Ovary (tissue), 3 donors: ENCODE data around the gene SWT1.
"Not testable (repeated sequence)": the region's sequence is repeated elsewhere in the genome, so short reads cannot be mapped to it uniquely, and the experiment has no call there.

ENCODE experiments used
- CTCF ChIP-seq, 3 donors: fragments of 450-650 bp in 2 of 3; fragments of 200-600 bp in 1 of 3; IDR thresholded peaks; one replicate each; pipeline versions ENCODE4 v1.5.1 to v1.8.0; 2016 to 2022; ENCODE audit warnings: antibody characterized with exemption in 3 of 3, mild to moderate bottlenecking in 1 of 3
- POLR2A ChIP-seq: fragments of 450-650 bp; IDR thresholded peaks from one replicate; pipeline ENCODE4 v1.6.1; 2017; ENCODE audit warnings: antibody characterized with exemption, mild to moderate bottlenecking, moderate library complexity
- donor health status: DM: no; HTN: no; CAD: no.

- TF ChIP-seq CTCF (IDR thresholded peaks at IDR 0.05); POLR2A: not testable (repeated sequence)
These were observed 77.2 kb downstream of the SWT1 start for GRCh38 chr1:185234183-185234582.
